ENCODE data around the gene DGKQ.

DNA sequence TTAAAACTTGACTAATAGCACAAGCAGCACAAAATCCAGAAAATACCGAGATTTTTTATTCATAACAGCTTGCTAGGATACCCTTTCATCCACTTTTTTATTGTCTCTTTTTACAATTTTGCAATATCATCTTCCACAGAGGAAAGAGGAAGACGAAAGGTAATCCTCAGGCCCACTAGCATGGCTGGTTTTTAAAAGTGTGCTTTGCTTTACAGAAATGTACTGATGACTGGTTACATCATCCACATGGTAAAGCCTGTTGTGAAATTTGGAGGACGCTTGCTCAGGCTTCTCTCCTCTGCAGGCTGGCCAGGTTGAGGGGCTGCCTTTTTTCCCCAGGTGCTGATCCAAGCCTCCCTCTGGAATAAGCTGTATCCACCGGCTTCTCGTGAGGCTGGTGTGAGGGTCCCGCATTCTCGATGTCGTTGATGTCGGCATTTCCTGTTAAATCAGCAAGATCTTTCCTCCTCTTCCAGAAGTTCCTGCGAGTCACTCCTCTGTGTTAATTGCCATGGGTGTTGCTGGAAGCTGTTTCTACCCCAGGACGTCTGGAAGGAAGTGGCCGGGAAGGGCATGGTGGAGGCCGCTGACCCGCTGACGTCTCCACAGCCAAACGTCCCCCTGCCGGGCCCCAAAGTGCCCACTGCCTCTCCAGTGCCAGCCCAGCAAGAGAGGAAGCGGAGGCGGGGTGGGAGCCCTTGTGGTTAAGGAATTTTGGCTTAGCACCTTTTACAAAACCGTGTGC lies 5.8 kb upstream of the DGKQ start:
- TF ChIP-seq POLR2AphosphoS5 (IDR thresholded peaks at IDR 0.05; ENCODE audit: low read depth, low read length) (no peak), TAF1 (IDR thresholded peaks at IDR 0.05; ENCODE audit: borderline replicate concordance, insufficient read depth, low read length) (no peak), SIN3A (IDR thresholded peaks at IDR 0.05; ENCODE audit: borderline replicate concordance, insufficient read depth, low read length) (no peak), FOXP2 (optimal IDR thresholded peaks at IDR 0.05; ENCODE audit: borderline replicate concordance, extremely low read depth, extremely low read length, insufficient read depth) (no peak)
- TF ChIP-seq, protein P1, sequence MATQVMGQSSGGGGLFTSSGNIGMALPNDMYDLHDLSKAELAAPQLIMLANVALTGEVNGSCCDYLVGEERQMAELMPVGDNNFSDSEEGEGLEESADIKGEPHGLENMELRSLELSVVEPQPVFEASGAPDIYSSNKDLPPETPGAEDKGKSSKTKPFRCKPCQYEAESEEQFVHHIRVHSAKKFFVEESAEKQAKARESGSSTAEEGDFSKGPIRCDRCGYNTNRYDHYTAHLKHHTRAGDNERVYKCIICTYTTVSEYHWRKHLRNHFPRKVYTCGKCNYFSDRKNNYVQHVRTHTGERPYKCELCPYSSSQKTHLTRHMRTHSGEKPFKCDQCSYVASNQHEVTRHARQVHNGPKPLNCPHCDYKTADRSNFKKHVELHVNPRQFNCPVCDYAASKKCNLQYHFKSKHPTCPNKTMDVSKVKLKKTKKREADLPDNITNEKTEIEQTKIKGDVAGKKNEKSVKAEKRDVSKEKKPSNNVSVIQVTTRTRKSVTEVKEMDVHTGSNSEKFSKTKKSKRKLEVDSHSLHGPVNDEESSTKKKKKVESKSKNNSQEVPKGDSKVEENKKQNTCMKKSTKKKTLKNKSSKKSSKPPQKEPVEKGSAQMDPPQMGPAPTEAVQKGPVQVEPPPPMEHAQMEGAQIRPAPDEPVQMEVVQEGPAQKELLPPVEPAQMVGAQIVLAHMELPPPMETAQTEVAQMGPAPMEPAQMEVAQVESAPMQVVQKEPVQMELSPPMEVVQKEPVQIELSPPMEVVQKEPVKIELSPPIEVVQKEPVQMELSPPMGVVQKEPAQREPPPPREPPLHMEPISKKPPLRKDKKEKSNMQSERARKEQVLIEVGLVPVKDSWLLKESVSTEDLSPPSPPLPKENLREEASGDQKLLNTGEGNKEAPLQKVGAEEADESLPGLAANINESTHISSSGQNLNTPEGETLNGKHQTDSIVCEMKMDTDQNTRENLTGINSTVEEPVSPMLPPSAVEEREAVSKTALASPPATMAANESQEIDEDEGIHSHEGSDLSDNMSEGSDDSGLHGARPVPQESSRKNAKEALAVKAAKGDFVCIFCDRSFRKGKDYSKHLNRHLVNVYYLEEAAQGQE (IDR thresholded peaks at IDR 0.05; ENCODE audit: insufficient read depth in 1 of 2, low read depth in 2 of 2, low read length in 2 of 2), result no peak
